MM.1S (cell line): ENCODE results near the gene GPC1.

Experiments used
- DNase-seq: peaks from one replicate; pipeline ENCODE4 v3.0.0-alpha.2; 2015
- H2AFZ ChIP-seq: fragments of 300-600 bp; sonication (generic); 2 replicates; pipeline ENCODE4 v1.6.0; 2016; ENCODE audit warnings: antibody characterized with exemption, low read length
- H3F3A ChIP-seq: fragments of 300-600 bp; sonication (generic); 2 replicates; pipeline ENCODE4 v1.6.1; 2016; ENCODE audit warnings: mild to moderate bottlenecking, antibody characterized with exemption, low read length, moderate library complexity, mixed read lengths; ENCODE audit not compliant: insufficient read depth
- H3K27ac ChIP-seq: fragments of 300-600 bp; sonication (generic); 2 replicates; pipeline ENCODE4 v1.5.1; 2016; ENCODE audit warnings: mild to moderate bottlenecking, low read length
- H3K27me3 ChIP-seq: fragments of 300-600 bp; sonication (generic); replicated peaks from 2 replicates; pipeline ENCODE4 v1.6.0; 2016; ENCODE audit warnings: low read length; ENCODE audit not compliant: insufficient read depth
- H3K36me3 ChIP-seq: fragments of 300-600 bp; sonication (generic); replicated peaks from 2 replicates; pipeline ENCODE4 v1.6.1; 2016; ENCODE audit warnings: mild to moderate bottlenecking, low read length, mixed read lengths; ENCODE audit not compliant: insufficient read depth
- H3K4me1 ChIP-seq: fragments of 300-600 bp; sonication (generic); 2 replicates; pipeline ENCODE4 v1.6.1; 2016; ENCODE audit warnings: low read length, mixed read lengths
- H3K4me2 ChIP-seq: fragments of 300-600 bp; sonication (generic); 2 replicates; pipeline ENCODE4 v1.6.0; 2016; ENCODE audit warnings: low read depth, low read length
- H3K4me3 ChIP-seq: fragments of 300-600 bp; sonication (generic); 2 replicates; pipeline ENCODE4 v1.5.1; 2016; ENCODE audit warnings: low read length, mixed read lengths
- H3K79me2 ChIP-seq: fragments of 300-600 bp; sonication (generic); 2 replicates; pipeline ENCODE4 v1.6.1; 2016; ENCODE audit warnings: mixed run types, low read length, mixed read lengths
- H3K9ac ChIP-seq: fragments of 300-600 bp; sonication (generic); 2 replicates; pipeline ENCODE4 v1.6.1; 2016; ENCODE audit warnings: low read length, mixed read lengths
- H3K9me2 ChIP-seq: fragments of 300-600 bp; sonication (generic); replicated peaks from 2 replicates; pipeline ENCODE4 v1.6.1; 2016; ENCODE audit warnings: mild to moderate bottlenecking, low read length, mixed read lengths; ENCODE audit not compliant: insufficient read depth
- H3K9me3 ChIP-seq: fragments of 300-600 bp; sonication (generic); replicated peaks from 2 replicates; pipeline ENCODE4 v1.6.1; 2016; ENCODE audit warnings: mild to moderate bottlenecking, low read length, mixed read lengths; ENCODE audit not compliant: insufficient read depth
- H4K20me1 ChIP-seq: fragments of 300-600 bp; sonication (generic); 2 replicates; pipeline ENCODE4 v1.6.1; 2016; ENCODE audit warnings: mild to moderate bottlenecking, low read length, moderate library complexity, mixed read lengths; ENCODE audit not compliant: insufficient read depth
- EZH2 ChIP-seq: fragments of 300-600 bp; sonication (generic); optimal IDR thresholded peaks from 2 replicates; pipeline ENCODE3; 2017; ENCODE audit warnings: low read depth, mild to moderate bottlenecking, antibody characterized with exemption, low read length, mixed read lengths
- EZH2phosphoT487 ChIP-seq: fragments of 300-600 bp; sonication (generic); IDR thresholded peaks from 2 replicates; pipeline ENCODE4 v1.6.1; 2018; ENCODE audit warnings: antibody characterized with exemption, low read length
- TF ChIP-seq, protein P1 (sequence below): fragments of 300-600 bp; sonication (generic); IDR thresholded peaks from 2 replicates; pipeline ENCODE4 v1.5.1; 2016; ENCODE audit warnings: antibody characterized with exemption, low read length, mixed read lengths

GPC1 gene

DNA sequence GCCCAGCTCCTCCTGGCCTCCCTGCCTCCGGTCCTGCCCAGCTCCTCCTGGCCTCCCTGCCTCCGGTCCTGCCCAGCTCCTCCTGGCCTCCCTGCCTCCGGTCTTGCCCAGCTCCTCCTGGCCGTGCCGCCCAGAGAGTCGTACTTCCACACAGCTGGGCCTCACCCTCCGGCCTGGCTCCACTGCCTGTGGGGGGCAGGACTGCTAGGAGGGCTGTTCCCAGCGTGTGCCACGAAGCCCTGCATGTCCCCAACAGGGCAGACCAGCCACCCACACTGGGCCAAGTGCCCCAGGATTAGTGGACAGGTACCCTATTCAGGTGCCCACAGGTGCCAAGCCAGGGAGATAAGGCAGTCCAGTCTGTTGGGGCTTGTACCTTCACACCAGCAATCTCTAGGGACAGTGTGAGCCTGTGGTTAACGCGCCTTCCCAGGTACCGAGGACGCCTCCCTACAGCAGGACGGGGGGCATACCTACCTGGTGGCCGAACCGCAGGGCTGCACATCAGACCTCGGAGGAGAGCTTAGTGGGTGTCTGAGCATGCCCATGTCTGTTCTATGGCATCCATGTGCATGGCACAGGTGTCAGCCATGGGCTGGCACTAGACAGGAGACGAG is 5.3 kb downstream of the GPC1 start:
- H4K20me1 ChIP-seq: no peaks in the 10 kb centered on the region
- DNase-seq: no peak
- no peaks in the 10 kb centered on the region for H3K79me2 ChIP-seq
- TF ChIP-seq EZH2: no peak
- TF ChIP-seq EZH2phosphoT487: no peak
- TF ChIP-seq, protein P1, sequence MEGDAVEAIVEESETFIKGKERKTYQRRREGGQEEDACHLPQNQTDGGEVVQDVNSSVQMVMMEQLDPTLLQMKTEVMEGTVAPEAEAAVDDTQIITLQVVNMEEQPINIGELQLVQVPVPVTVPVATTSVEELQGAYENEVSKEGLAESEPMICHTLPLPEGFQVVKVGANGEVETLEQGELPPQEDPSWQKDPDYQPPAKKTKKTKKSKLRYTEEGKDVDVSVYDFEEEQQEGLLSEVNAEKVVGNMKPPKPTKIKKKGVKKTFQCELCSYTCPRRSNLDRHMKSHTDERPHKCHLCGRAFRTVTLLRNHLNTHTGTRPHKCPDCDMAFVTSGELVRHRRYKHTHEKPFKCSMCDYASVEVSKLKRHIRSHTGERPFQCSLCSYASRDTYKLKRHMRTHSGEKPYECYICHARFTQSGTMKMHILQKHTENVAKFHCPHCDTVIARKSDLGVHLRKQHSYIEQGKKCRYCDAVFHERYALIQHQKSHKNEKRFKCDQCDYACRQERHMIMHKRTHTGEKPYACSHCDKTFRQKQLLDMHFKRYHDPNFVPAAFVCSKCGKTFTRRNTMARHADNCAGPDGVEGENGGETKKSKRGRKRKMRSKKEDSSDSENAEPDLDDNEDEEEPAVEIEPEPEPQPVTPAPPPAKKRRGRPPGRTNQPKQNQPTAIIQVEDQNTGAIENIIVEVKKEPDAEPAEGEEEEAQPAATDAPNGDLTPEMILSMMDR: no peak
- no peak overlapping the region for H3K9ac ChIP-seq
- H3K4me2 ChIP-seq: no peak overlapping the region
- H3K9me3 ChIP-seq: no peaks in the 10 kb centered on the region
- H3K4me1 ChIP-seq: no peaks in the 10 kb centered on the region
- H3K4me3 ChIP-seq: no peak overlapping the region
- 0 out of 2 replicates have a peak, but pooled peaks cover 6% of the 10 kb centered on the region for H3K27me3 ChIP-seq
- no peaks in the 10 kb centered on the region for H3K9me2 ChIP-seq
- no peak overlapping the region for H3K27ac ChIP-seq
- no peaks in the 10 kb centered on the region for H3F3A ChIP-seq
- H2AFZ ChIP-seq: no peak overlapping the region
- no peaks in the 10 kb centered on the region for H3K36me3 ChIP-seq

DNA sequence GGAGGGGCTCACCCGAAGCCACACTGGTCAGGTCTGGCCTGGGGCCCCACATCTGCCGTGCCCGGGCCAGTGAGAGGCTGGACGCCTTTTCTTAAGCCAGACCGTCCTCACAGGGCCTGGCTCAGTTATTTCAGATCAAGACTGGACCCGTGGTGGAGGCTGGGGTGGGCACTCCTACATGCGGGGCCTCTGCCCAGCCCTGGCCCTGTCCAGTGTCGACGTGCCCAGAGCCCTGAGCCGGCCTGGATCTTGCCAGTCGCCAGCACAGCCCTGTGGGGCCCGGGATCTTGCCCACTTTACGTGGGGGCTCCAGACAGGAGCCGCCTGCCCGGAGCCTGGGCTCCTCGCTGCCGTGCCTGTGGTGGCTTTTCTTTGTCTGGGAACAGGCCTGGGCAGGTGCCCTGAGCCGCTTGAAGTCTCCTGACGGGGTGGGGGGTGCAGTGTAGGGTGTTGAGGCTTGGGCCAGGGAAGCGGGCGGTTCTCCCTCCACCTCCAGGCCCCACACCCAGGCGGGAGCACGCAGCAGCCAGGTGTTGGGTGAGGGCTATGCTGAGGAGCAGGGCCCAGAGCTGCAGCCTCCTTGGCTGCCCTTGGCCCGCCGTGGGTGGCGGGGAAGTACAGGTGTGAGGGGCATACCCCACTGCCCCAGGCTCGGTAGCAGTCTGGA is 6.0 kb downstream of the GPC1 start:
- Histone ChIP-seq H3K27ac (no peak overlapping the region), H3K9me3 (no peaks in the 10 kb centered on the region), H3K4me1 (no peaks in the 10 kb centered on the region), H4K20me1 (no peaks in the 10 kb centered on the region), H3K9ac (no peak overlapping the region), H3K4me2 (no peak overlapping the region), H3K79me2 (no peaks in the 10 kb centered on the region), H3K27me3 (0 out of 2 replicates have a peak, but pooled peaks cover 6% of the 10 kb centered on the region), H3K36me3 (no peaks in the 10 kb centered on the region), H2AFZ (no peak overlapping the region), H3F3A (no peaks in the 10 kb centered on the region), H3K4me3 (no peak overlapping the region), H3K9me2 (no peaks in the 10 kb centered on the region)
- no peak for DNase-seq
- TF ChIP-seq EZH2 (no peak), EZH2phosphoT487 (no peak)
- TF ChIP-seq, protein P1: no peak

DNA sequence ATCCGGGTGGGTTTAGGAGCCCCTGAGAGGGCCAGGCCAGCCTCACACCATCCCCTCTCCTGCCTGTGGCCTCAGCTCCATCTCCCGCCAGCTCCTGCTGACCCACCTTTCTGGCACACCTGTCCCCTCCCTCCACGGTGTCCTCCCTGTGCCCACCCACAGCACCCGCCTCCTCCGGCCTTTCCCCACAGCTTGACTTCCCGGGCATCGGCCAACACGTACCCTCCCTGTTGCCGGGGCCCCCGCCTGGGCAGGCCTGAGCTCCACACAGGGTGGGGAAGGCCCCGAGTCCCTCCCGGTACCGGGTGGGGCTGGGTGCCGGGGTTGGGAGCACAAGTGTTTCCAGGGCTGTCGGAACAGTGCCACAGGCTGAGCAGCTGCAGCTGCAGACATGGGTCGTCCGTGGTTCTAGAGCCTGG is 6.5 kb downstream of the GPC1 start:
- H3K27me3 ChIP-seq: 0 out of 2 replicates have a peak, but pooled peaks cover 6% of the 10 kb centered on the region
- H3K9me2 ChIP-seq: no peaks in the 10 kb centered on the region
- H3K4me1 ChIP-seq: no peaks in the 10 kb centered on the region
- H3K4me2 ChIP-seq: no peak overlapping the region
- no peaks in the 10 kb centered on the region for H3K9me3 ChIP-seq
- no peaks in the 10 kb centered on the region for H3K36me3 ChIP-seq
- H3K79me2 ChIP-seq: no peaks in the 10 kb centered on the region
- H3F3A ChIP-seq: no peaks in the 10 kb centered on the region
- H3K9ac ChIP-seq: no peak overlapping the region
- H4K20me1 ChIP-seq: no peaks in the 10 kb centered on the region
- H3K27ac ChIP-seq: no peak overlapping the region
- H3K4me3 ChIP-seq: no peak overlapping the region
- no peak for TF ChIP-seq EZH2phosphoT487
- TF ChIP-seq EZH2: no peak
- TF ChIP-seq, protein P1: no peak
- DNase-seq: no peak
- H2AFZ ChIP-seq: no peak overlapping the region
